Neuronal stem cell (in vitro differentiated cells): ENCODE measurements around the gene GALNTL6.
"Not testable (repeated sequence)": the region's sequence is repeated elsewhere in the genome, so short reads cannot be mapped to it uniquely, and the experiment has no call there.

Experiments used
- DNase-seq: peaks from one replicate; pipeline ENCODE4 v3.0.0-alpha.2; 2013; ENCODE audit warnings: low spot score
- H2AFZ ChIP-seq: one replicate; pipeline ENCODE4 v1.6.1; 2013; ENCODE audit warnings: mild to moderate bottlenecking, low read length, inconsistent platforms
- H2AK5ac ChIP-seq: 2 replicates; pipeline ENCODE4 v1.6.1; 2013; ENCODE audit warnings: low read depth, mild to moderate bottlenecking, inconsistent platforms, low read length, moderate library complexity, mixed read lengths
- H2BK120ac ChIP-seq: 2 replicates; pipeline ENCODE4 v1.6.1; 2013; ENCODE audit warnings: low read depth, mild to moderate bottlenecking, inconsistent platforms, low read length, moderate library complexity, mixed read lengths
- H2BK12ac ChIP-seq: one replicate; pipeline ENCODE4 v1.6.1; 2013; ENCODE audit warnings: low read length, inconsistent platforms
- H2BK15ac ChIP-seq: 2 replicates; pipeline ENCODE4 v1.6.1; 2013; ENCODE audit warnings: mild to moderate bottlenecking, low read length, inconsistent platforms, mixed read lengths
- H2BK5ac ChIP-seq: one replicate; pipeline ENCODE4 v1.6.1; 2013; ENCODE audit warnings: inconsistent platforms, mild to moderate bottlenecking, low read length, moderate library complexity
- H3K14ac ChIP-seq: one replicate; pipeline ENCODE4 v1.6.1; 2013; ENCODE audit warnings: low read length, inconsistent platforms
- H3K18ac ChIP-seq: 2 replicates; pipeline ENCODE4 v1.6.1; 2013; ENCODE audit warnings: low read length, inconsistent platforms
- H3K23ac ChIP-seq: 2 replicates; pipeline ENCODE4 v1.6.1; 2013; ENCODE audit warnings: low read depth, mild to moderate bottlenecking, mixed read lengths, low read length, inconsistent platforms; ENCODE audit not compliant: poor library complexity
- H3K27ac ChIP-seq: replicated peaks from 3 replicates; pipeline ENCODE4 v1.5.1; 2013; ENCODE audit warnings: low read length, inconsistent platforms
- H3K27me3 ChIP-seq, 3 experiments: 2 replicates each; pipeline ENCODE4 v1.6.1; 2013; ENCODE audit warnings: low read length in 3 of 3, mild to moderate bottlenecking in 2 of 3, inconsistent platforms in 1 of 3, low read depth in 1 of 3, mixed read lengths in 1 of 3, moderate library complexity in 1 of 3; ENCODE audit not compliant: control insufficient read depth in 3 of 3, insufficient read depth in 3 of 3
- H3K36me3 ChIP-seq, 2 donors: replicated peaks in 1 of 2; 2 replicates each; pipeline ENCODE4 v1.6.1; 2013; ENCODE audit warnings: low read length in 2 of 2; ENCODE audit not compliant: control insufficient read depth in 2 of 2, insufficient read depth in 2 of 2
- H3K4ac ChIP-seq: 2 replicates; pipeline ENCODE4 v1.6.1; 2013; ENCODE audit warnings: inconsistent platforms, mild to moderate bottlenecking, low read length, moderate library complexity
- H3K4me1 ChIP-seq, 2 donors: 1 replicate in 1 of 2; 2 replicates in 1 of 2; pipeline ENCODE4 v1.6.1; 2013; ENCODE audit warnings: low read length in 2 of 2, low read depth in 1 of 2; ENCODE audit not compliant: control insufficient read depth in 2 of 2, insufficient read depth in 1 of 2
- H3K4me2 ChIP-seq: one replicate; pipeline ENCODE4 v1.6.1; 2013; ENCODE audit warnings: mild to moderate bottlenecking, low read length, inconsistent platforms; ENCODE audit not compliant: insufficient read depth, poor library complexity, severe bottlenecking
- H3K4me3 ChIP-seq, 2 donors: 2 replicates each; pipeline ENCODE4 v1.5.1; 2013; ENCODE audit warnings: low read length in 2 of 2, mild to moderate bottlenecking in 2 of 2, inconsistent platforms in 1 of 2, moderate library complexity in 1 of 2
- H3K79me1 ChIP-seq: one replicate; pipeline ENCODE4 v1.6.1; 2013; ENCODE audit warnings: low read depth, mild to moderate bottlenecking, inconsistent platforms, low read length, moderate library complexity
- H3K9ac ChIP-seq: one replicate; pipeline ENCODE4 v1.6.1; 2013; ENCODE audit warnings: mild to moderate bottlenecking, low read depth, low read length, inconsistent platforms; ENCODE audit not compliant: poor library complexity
- H3K9me3 ChIP-seq, 2 donors: replicated peaks in 1 of 2; 2 replicates each; pipeline versions ENCODE3 to v1.6.1; 2013; ENCODE audit warnings: low read length in 2 of 2, mild to moderate bottlenecking in 2 of 2, inconsistent platforms in 1 of 2, low read depth in 1 of 2, mixed read lengths in 1 of 2, moderate library complexity in 1 of 2; ENCODE audit not compliant: control insufficient read depth in 2 of 2, insufficient read depth in 1 of 2
- H4K8ac ChIP-seq: one replicate; pipeline ENCODE4 v1.6.1; 2013; ENCODE audit warnings: low read depth, mild to moderate bottlenecking, inconsistent platforms, low read length, moderate library complexity
- H4K91ac ChIP-seq: one replicate; pipeline ENCODE4 v1.6.1; 2013; ENCODE audit warnings: low read length, low read depth, mild to moderate bottlenecking, inconsistent platforms; ENCODE audit not compliant: poor library complexity
- WGBS, 2 donors: extraction: QIAGEN DNeasy Blood & Tissue Kit; methylation state at CpG; one replicate each; pipeline ENCODE4 v1.1.7; 2013; ENCODE audit warnings: missing lambda C conversion rate in 2 of 2, mixed read lengths in 1 of 2; ENCODE audit not compliant: insufficient read length in 2 of 2, insufficient replicate concordance in 1 of 2; ENCODE audit errors: extremely low coverage in 2 of 2; 5-methylcytosine and 5-hydroxymethylcytosine counted together

GALNTL6 gene

GRCh38 chr4:172977491-172978041 is 1164.4 kb downstream of the GALNTL6 start:
- not testable (repeated sequence) for H2BK12ac ChIP-seq, H3K14ac ChIP-seq, H4K91ac ChIP-seq, H3K23ac ChIP-seq, H3K27me3 ChIP-seq, H3K36me3 ChIP-seq, H2BK15ac ChIP-seq, H3K4me1 ChIP-seq, H4K8ac ChIP-seq, H3K9me3 ChIP-seq, H2BK5ac ChIP-seq, H2BK120ac ChIP-seq, H3K27ac ChIP-seq, H2AK5ac ChIP-seq, DNase-seq, H3K9ac ChIP-seq, H3K4me2 ChIP-seq, H3K18ac ChIP-seq, H3K79me1 ChIP-seq, H3K4ac ChIP-seq, H2AFZ ChIP-seq, H3K4me3 ChIP-seq
- no CpG with 5 or more reads among the region's 4 CpGs for WGBS, 2 donors

DNA sequence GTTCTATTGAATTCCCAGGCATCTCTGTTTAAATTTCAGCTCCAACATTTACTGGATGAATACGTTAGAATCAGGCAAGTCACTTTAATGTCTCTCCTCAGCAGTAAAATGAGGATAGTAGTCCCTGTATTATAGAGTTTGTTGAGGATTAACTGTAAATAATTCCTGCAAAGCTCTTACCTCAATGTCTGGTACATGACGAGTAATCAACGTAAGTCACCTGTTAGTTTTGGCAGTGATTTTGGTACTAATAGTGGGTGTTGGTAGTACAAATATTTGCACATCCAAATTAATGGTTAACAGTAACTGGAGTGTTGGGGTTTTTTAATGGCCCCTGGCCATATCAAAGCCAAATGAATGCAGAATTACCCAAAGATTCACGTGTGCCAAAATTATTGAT is 1165.6 kb downstream of the GALNTL6 start:
- no peak overlapping the region for H3K14ac ChIP-seq
- no peaks in the 10 kb centered on the region for H3K36me3 ChIP-seq
- no peak overlapping the region for H3K18ac ChIP-seq
- WGBS, 2 donors, result no CpG with 5 or more reads among the region's 4 CpGs
- H4K91ac ChIP-seq, result no peak overlapping the region
- no peaks in the 10 kb centered on the region for H3K27me3 ChIP-seq
- DNase-seq, result no peak
- no peak overlapping the region for H2BK120ac ChIP-seq
- H2BK12ac ChIP-seq, result no peak overlapping the region
- no peak overlapping the region for H3K4me2 ChIP-seq
- H3K23ac ChIP-seq, result no peak overlapping the region
- no peak overlapping the region for H2AK5ac ChIP-seq
- H2BK15ac ChIP-seq, result no peak overlapping the region
- no peaks in the 10 kb centered on the region for H3K79me1 ChIP-seq
- no peak overlapping the region for H2AFZ ChIP-seq
- H3K4me3 ChIP-seq, result no peak overlapping the region
- H3K9me3 ChIP-seq, result peaks cover 0 to 6% of the 10 kb centered on the region in 2 donors
- no peak overlapping the region for H4K8ac ChIP-seq
- no peak overlapping the region for H3K9ac ChIP-seq
- no peak overlapping the region for H3K27ac ChIP-seq
- no peak overlapping the region for H2BK5ac ChIP-seq
- H3K4ac ChIP-seq, result no peak overlapping the region
- H3K4me1 ChIP-seq, result no peaks in the 10 kb centered on the region

- no peak overlapping the region for H3K18ac ChIP-seq
- H2AK5ac ChIP-seq, result no peak overlapping the region
- no peaks in the 10 kb centered on the region for H3K27me3 ChIP-seq
- H3K4ac ChIP-seq, result no peak overlapping the region
- H3K4me1 ChIP-seq, result no peaks in the 10 kb centered on the region
- no peak for DNase-seq
- no peak overlapping the region for H3K27ac ChIP-seq
- H2BK12ac ChIP-seq, result no peak overlapping the region
- H3K14ac ChIP-seq, result no peak overlapping the region
- H3K9ac ChIP-seq, result no peak overlapping the region
- no peak overlapping the region for H2BK120ac ChIP-seq
- no peak overlapping the region for H4K8ac ChIP-seq
- no CpG with 5 or more reads among the region's 1 CpG for WGBS, 2 donors
- H2AFZ ChIP-seq, result no peak overlapping the region
- H3K79me1 ChIP-seq, result no peaks in the 10 kb centered on the region
- no peak overlapping the region for H3K23ac ChIP-seq
- peaks cover 0 to 6% of the 10 kb centered on the region in 2 donors for H3K9me3 ChIP-seq
- no peaks in the 10 kb centered on the region for H3K36me3 ChIP-seq
- no peak overlapping the region for H4K91ac ChIP-seq
- H3K4me2 ChIP-seq, result no peak overlapping the region
- no peak overlapping the region for H3K4me3 ChIP-seq
- no peak overlapping the region for H2BK15ac ChIP-seq
- no peak overlapping the region for H2BK5ac ChIP-seq
These were observed 1166.1 kb downstream of the GALNTL6 start for GRCh38 chr4:172979332-172979731.

GRCh38 chr4:172980219-172980618 is 1167.0 kb downstream of the GALNTL6 start:
- Histone ChIP-seq H3K27me3 (no peaks in the 10 kb centered on the region), H3K4me2 (no peak overlapping the region), H2AK5ac (no peak overlapping the region), H3K4me3 (no peak overlapping the region), H3K9me3 (peaks cover 0 to 6% of the 10 kb centered on the region in 2 donors), H4K91ac (no peak overlapping the region), H2BK5ac (no peak overlapping the region), H2AFZ (no peak overlapping the region), H3K23ac (no peak overlapping the region), H3K36me3 (no peaks in the 10 kb centered on the region), H3K18ac (no peak overlapping the region), H3K9ac (no peak overlapping the region), H2BK15ac (no peak overlapping the region), H3K4ac (no peak overlapping the region), H4K8ac (no peak overlapping the region), H3K79me1 (no peaks in the 10 kb centered on the region), H3K14ac (no peak overlapping the region), H3K4me1 (no peaks in the 10 kb centered on the region), H2BK120ac (no peak overlapping the region), H2BK12ac (no peak overlapping the region), H3K27ac (no peak overlapping the region)
- no CpG with 5 or more reads among the region's 3 CpGs for WGBS, 2 donors
- DNase-seq, result no peak
